DMS 273 treated with DMSO at 0.1 percent for 48 hours (cell line): ENCODE measurements around the gene SPNS2.

Experiments used
- DNase-seq: peaks from one replicate; lab custom pipeline; 2025; lab: John Stamatoyannopoulos, UW

Gene SPNS2

GRCh38 chr17:4498461-4499397, at the start of gene SPNS2:
Gene SPNS2, plus strand, starts transcription at chr17:4498881. Its CDS starts 167 bp downstream, at chr17:4499048.
- DNase-seq: peak; percentile 19

- no peak for DNase-seq
Observed at GRCh38 chr17:4449736-4450135, 48.9 kb upstream of the SPNS2 start.

- no peak for DNase-seq
Observed at GRCh38 chr17:4450710-4451316, 47.9 kb upstream of the SPNS2 start.

- DNase-seq: no peak
Observed at GRCh38 chr17:4453812-4454591, 44.7 kb upstream of the SPNS2 start.

- no peak for DNase-seq
Observed at GRCh38 chr17:4460661-4461060, 38.0 kb upstream of the SPNS2 start.

- peak; percentile 41 for DNase-seq
Observed at GRCh38 chr17:4463818-4464476, 34.7 kb upstream of the SPNS2 start.

- DNase-seq: no peak
Observed at GRCh38 chr17:4465786-4466185, 32.9 kb upstream of the SPNS2 start.

- DNase-seq: no peak
Observed at GRCh38 chr17:4467287-4467686, 31.4 kb upstream of the SPNS2 start.

GRCh38 chr17:4469552-4469951, 29.1 kb upstream of the SPNS2 start:
- DNase-seq: no peak

- no peak for DNase-seq
Observed at GRCh38 chr17:4472286-4472685, 26.4 kb upstream of the SPNS2 start.

GRCh38 chr17:4474093-4474492, 24.6 kb upstream of the SPNS2 start:
- DNase-seq: no peak

- DNase-seq: no peak
Observed at GRCh38 chr17:4475001-4475400, 23.7 kb upstream of the SPNS2 start.

- DNase-seq: no peak
Observed at GRCh38 chr17:4475463-4475862, 23.2 kb upstream of the SPNS2 start.

GRCh38 chr17:4476017-4476416, 22.7 kb upstream of the SPNS2 start:
- no peak for DNase-seq

GRCh38 chr17:4476511-4477070, 22.1 kb upstream of the SPNS2 start:
- DNase-seq: no peak

- DNase-seq: no peak
Observed at GRCh38 chr17:4477255-4477791, 21.4 kb upstream of the SPNS2 start.

- no peak for DNase-seq
Observed at GRCh38 chr17:4478318-4478830, 20.3 kb upstream of the SPNS2 start.

- DNase-seq: no peak
Observed at GRCh38 chr17:4479340-4479981, 19.2 kb upstream of the SPNS2 start.

- DNase-seq: no peak
Observed at GRCh38 chr17:4479982-4480751, 18.5 kb upstream of the SPNS2 start.
